ENCODE data around the gene SMAD1.

SMAD1 gene

DNA sequence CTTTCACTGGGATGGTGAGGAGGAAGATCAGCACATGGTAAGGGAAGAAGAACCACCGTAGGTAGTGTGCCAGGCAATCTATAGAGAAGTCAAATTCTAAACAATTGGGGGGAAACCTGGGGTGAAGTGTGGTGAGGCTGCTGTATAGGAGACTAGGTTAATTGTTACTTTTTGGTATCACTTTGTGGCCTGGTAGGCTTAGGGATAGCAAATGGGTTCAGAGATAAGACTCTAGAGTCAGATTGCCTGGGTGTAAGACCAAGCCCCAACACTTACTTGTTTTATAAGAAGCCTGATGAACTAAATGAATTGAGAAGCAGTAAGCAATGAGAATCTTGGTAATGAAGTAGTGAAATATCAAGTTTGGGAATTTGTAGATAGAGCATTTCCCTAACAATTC, 8.7 kb downstream of the SMAD1 start:
- DNase-seq: no peak

GRCh38 chr4:145490796-145491195, 9.1 kb downstream of the SMAD1 start:
- DNase-seq: no peak

DNA sequence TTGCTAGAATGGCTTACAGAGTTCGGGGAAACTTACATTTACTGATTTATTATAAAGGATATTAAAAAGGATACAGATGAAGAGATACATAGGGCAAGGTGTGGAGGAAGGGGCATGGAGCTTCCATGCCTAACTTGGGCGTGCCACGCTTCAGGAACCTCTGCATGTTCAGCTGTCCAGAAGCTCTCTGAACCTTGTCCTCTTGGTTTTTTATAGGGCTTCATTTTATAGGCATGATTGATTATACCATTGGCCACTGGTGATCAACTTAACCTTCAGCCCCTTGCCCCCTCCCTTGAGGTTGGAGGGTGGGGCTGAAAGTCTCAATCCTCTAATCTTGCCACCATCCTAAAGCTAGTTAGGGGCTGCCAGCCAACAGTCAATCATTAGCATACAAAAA, 10.7 kb downstream of the SMAD1 start:
- DNase-seq: no peak

DNA sequence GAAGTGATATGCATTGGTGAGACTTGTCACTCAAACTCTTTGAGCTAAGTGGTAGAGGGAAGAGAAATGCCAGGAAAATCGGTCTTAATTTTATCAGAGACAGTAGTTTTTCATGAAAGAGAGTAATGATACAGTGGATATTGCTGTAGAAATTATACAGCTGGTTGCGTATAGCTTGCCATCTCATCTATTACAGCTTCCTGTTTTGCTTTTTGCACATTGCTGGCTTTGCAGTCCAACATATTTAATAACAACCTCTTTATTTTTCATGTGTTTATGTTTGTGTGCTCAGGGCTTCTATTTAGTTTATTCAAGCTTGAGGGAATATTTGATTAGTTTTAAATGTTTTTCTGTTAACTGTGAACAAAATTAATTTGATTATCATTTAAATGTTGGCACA, 11.5 kb downstream of the SMAD1 start:
- no peak for DNase-seq

DNA sequence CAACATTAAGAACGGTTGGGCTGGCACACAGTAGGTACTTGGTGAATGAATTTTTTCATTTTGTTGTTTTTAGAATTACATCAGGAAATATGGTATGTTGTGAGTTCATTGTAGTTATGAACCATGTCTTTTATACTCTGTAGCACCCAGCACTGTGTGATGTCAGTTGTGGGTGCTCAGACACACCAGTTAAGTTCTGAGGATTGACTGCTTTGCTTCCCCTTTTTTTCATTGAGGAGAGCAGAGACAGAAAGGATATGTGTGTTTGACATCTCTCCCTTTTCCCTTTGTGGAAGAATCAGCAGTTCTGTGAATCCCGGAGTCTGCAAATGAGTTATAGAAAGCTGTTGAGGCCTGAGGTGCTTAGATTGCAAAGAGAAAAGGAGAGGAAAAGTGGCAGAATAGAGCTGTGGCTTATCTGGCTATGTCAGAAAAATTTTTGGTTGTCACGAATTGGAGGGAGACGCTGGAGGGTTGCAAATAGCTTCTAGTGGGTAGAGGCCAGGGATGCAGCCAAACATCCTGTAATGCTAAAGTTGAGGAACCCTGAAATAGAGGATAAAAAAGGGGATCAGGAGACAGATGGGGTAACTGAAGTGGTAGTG, 13.1 kb downstream of the SMAD1 start:
- DNase-seq: no peak

DNA sequence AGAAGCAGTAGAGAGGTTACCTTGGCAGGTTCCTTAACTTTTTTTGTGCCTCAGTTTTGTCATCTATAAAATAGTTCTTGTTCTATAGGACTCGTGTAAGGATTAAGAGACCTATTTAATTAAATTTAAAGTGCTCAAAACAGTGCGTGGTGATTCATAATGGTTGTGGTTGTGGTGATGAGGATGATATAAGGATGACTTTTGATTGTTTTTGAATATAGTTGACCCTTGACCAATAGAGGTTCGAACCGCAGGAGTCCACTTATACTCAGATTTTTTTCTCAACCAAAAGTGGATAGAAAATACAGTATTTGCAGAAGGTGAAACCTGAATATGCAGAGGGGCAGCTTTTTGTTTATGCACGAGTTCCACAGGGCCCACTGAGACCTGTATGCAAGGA, 14.6 kb downstream of the SMAD1 start:
- no peak for DNase-seq

DNA sequence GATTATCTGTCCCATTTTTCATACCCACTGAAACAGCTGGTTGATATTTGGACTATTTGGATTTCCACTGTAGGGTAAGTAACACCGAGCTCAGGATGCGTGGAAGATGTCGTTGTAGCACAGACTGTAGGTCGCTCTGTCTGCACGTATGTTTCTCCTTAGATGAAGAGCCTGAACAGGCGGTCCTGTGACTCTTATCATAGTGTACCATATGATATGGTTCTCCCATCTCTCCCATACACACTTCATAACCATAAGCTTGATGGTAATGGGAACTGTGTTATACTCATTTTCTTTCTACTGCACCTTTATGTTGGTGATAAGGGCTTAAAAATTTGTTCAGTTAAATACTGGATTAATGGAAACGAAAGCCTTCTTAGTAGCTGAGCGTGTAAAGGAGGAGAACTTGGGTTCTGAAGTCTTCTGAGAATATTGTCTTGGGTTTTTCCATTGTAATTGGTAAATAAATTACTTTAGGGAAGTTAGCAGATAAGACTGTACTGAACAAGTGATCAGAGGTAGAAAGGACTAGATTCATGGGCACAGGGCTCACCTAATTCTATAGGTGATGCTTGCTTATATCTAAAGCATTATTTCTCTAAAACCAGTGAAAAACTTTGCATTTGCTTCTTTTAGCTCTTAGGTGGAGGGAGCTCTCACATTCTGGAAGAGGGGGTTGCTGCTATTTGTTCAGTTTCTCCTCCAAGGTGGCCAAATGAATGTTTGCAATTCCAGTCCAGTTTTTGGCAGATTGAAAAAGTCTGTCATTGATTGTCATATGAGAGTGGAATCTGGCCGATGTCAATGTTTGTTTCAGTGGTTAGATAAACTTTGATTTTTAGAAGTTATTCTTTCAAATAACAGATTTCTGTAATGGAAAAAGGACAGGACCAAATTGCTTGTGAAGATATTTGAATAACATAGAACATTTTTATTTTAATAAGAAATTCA, 15.8 kb downstream of the SMAD1 start:
- DNase-seq: no peak

- DNase-seq: no peak
Observed at GRCh38 chr4:145498430-145498829, 16.8 kb downstream of the SMAD1 start.

DNA sequence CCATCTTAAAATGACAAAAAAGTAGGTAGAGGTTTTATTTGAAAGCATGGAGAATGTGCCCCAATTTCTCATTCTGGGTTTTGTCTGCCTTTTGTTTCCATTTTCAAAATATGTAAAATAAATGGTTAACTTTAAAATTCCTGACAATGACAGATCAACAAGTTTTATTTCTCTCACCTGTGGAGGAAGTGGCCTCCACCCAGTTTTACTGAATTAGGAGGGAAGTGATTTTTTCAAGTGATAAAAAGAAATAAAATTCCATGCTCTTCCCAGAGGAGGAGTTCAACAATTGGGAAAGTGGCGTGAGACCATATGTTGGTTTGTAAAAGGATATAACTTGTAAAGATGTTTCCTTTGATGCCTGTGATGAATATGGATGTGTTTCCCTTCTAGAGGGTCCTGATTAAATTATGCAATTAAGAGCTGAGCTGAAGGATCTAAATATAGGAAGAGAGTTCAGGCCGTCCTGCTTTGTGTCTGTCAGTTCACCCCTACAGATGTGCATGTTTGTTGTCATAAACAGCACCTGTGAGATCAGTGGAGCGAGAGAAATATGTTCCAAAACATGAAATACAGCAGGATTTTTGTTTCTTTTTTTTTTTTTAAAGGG, 19.5 kb downstream of the SMAD1 start:
- DNase-seq: no peak

- DNase-seq: no peak
Observed at GRCh38 chr4:145502809-145503208, 21.2 kb downstream of the SMAD1 start.

DNA sequence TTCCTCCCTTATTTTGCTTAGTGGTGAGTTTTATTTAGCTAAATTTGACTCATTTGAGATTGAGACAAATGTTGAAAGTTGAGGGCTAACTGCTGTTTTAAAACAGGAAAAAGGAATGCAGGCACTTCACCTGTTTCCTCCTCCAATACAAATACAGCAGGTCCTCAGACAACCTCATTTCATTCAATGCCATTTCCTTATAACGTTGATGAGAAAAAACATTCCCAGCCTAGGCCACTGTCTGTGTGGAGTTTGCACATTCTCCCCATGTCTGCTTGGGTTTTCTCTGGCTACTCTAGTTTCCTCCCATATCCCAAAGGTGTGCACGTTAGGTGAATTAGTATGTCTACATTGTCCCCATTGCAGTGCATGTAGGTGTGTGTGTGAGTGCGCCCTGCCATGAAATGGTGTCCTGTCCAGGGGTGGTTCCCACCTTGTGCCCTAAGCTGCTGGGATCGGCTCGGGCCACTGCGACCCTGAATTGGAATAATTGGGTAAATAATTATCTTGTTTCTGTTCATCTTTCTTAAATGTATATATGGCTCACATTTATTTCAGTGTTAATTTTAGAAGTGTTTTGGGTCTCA, 21.9 kb downstream of the SMAD1 start:
- DNase-seq: no peak

DNA sequence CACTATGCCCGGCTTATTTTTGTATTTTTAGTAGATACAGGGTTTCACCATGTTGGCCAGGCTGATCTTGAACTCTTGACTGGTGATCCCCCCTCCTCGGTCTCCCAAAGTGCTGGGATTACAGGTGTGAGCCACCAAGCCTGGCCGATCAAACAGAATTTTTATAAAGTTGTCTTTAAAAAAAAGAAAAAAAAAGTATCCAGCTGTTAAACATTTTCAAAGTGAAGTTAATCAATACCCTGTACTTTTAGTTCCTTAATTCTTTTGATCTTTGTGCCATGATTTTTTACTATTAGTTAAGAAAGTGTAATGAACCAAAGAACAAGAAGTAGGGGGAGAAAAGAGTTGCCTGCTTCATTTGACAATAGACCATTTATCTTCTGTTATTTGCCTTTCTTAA, 24.3 kb downstream of the SMAD1 start:
- DNase-seq: no peak

DNA sequence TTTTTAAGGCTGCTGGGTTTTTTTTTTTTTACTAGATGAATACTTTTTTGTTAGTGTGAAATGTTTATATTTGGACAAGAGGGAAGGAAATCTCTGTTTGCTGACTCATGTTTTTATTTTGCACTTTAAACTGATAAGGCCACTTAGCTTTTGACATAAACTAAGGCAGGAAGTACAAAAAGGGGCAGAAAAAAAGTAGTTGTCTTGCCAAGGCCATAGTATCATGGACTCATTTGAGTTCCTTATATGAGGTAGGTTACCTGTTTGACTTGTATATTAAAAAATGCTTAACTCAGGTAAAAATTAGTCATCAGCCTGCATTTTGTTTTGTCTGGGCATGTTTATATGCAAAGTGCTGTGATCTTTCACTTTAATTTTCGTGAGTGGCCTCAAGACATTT, 26.0 kb downstream of the SMAD1 start:
- no peak for DNase-seq

DNA sequence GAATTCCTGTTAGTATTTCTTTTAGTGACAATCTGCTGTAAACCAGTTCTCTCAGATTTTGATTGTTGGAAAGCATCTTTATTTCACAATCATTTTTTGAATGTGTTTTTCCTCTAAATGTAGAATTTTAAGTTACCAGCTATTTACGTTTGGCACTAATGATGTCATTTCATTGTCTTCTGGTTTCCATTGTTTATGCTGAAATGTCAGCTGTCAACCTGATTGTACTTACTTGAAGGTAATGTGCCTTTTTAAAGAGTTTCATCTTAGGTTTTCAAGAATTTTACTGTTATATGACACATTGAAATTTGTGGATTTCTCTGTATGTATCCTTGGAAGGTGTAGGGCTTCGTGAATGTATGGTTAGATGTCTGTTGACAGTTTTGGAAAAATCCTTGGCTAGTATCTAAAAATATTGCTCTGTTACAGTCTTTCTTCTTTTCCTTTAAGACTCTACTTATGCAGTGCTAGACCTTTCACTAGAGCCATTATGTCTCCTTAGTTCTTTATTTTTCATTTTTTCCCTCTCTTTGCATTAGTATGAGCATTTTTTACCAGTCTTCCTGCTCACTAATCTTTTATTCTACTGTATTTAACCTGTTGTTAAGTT, 30.4 kb downstream of the SMAD1 start:
- DNase-seq: no peak

GRCh38 chr4:145513020-145513621, 31.5 kb downstream of the SMAD1 start:
- DNase-seq: no peak

DNA sequence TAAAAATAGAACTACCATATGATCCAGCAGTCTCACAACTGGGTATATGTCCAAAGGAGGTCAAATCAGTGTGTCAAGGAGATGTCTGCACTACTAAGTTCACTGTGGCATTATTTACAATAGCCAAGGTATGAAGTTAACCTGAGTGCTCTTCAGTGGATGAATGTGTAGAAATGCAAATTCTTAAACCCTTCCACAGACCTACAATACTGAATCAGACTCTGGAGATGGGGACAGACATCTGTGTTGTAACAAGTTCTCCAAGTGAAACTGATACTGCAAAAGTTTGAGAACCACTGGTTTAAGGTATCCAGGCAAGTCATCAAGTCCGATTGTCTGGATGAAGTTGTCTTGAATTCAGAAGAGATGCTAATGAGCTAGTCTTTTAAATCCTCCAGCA, 38.5 kb downstream of the SMAD1 start:
- no peak for DNase-seq

- DNase-seq: no peak
Observed at GRCh38 chr4:145521282-145521681, 39.6 kb downstream of the SMAD1 start.

DNA sequence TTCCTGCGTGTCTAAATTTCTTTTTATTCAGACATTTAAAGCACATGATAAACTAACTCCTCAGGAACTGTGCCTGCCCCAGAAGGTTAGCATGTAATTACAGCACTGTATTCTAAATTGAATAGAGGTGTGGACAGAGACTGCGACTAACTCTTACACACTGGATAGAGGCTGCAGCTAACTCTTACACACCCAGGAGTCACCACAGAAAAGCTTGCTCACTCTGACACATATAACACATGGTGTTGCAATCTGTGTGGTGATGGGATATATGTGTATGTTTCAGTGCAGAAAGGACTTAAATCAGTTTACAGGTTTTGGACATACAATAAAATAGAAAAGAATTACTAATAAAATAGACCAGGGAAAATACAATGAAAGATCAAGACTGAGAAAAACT, 41.5 kb downstream of the SMAD1 start:
- DNase-seq: no peak

DNA sequence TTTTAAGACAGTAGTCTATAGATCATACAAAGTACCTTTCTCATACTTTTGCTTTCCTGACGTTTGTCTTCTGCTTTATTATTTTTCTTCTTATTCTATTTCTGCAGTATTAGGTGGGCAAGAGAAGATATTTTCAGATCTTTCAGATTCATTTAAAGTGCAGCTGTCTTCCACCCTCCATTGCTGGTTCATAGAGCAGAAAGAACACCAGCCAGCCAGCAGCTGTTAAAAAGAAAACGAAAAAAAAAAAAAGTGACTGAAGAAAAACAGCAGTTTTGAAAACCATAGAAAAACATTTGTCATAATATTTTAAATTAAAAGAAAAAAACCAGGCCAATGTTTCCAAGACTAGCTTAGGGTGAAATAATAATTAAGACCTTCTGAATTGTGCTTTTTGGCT, 42.9 kb downstream of the SMAD1 start:
- no peak for DNase-seq

GRCh38 chr4:145525291-145525740, 43.7 kb downstream of the SMAD1 start:
- DNase-seq: no peak

- no peak for DNase-seq
Observed at GRCh38 chr4:145527773-145528172, 46.1 kb downstream of the SMAD1 start.

GRCh38 chr4:145528601-145529000, 46.9 kb downstream of the SMAD1 start:
- DNase-seq: no peak

- DNase-seq: no peak
Observed at GRCh38 chr4:145530189-145530588, 48.5 kb downstream of the SMAD1 start.

All from activated naive CD4-positive, alpha-beta T cell treated with Interleukin-2 at 50 U/mL for 16 hours (primary cell).